ENCODE measurements around the gene STAG1. TPM values are rescaled to one million over a fixed set of nuclear protein-coding genes. Genes with fewer than 3 reads are reported as not detected.

The STAG1 gene
- total and polyA plus RNA-seq, 2 experiments from 2014 or later = 9.0 to 21.9 TPM

GRCh38 chr3:136463170-136463569, 289.0 kb downstream of the STAG1 start:
- Histone ChIP-seq H3K36me3 (ENCODE audit: insufficient read depth) (peaks cover 3% of the 10 kb centered on the region; the same call in 1 of the 2 replicates), H3K79me2 (replicated peaks; ENCODE audit: insufficient read depth) (no peaks in the 10 kb centered on the region), H3K27me3 (ENCODE audit: insufficient read depth) (no peaks in the 10 kb centered on the region), H3F3A (replicated peaks; ENCODE audit: low read depth) (no peaks in the 10 kb centered on the region), H3K27ac (ENCODE audit: low read depth) (no peak overlapping the region), H4K20me1 (replicated peaks; ENCODE audit: insufficient read depth) (no peaks in the 10 kb centered on the region), H3K9me2 (ENCODE audit: insufficient read depth) (no peaks in the 10 kb centered on the region), H2AFZ (no peak overlapping the region), H3K4me3 (no peak overlapping the region), H3K4me1 (ENCODE audit: insufficient read depth) (no peaks in the 10 kb centered on the region), H3K4me2 (no peak overlapping the region)
- Mint-ChIP-seq H3K4me3 (no peak overlapping the region), H3K4me1 (no peaks in the 10 kb centered on the region), H3K27me3 (ENCODE audit: insufficient read depth, low read depth, poor library complexity) (no peaks in the 10 kb centered on the region), H3K36me3 (ENCODE audit: low read depth) (peaks cover 34% of the 10 kb centered on the region; the same call in 2 of the 3 replicates), H3K27ac (no peak overlapping the region), H3K9me3 (peaks cover 8% of the 10 kb centered on the region; the same call in 2 of the 3 replicates)
- ATAC-seq (no peak), DNase-seq (ENCODE audit: low spot score) (no peak)
- TF ChIP-seq NANOG (IDR thresholded peaks at IDR 0.05; ENCODE audit: borderline replicate concordance) = no peak
- no peak for TF ChIP-seq ZNF114 (CRISPR knock-in tag; IDR thresholded peaks at IDR 0.05)
- TF ChIP-seq STAT1 (IDR thresholded peaks at IDR 0.05; ENCODE audit: unreplicated experiment) = no peak
- TF ChIP-seq POLR2AphosphoS5 (IDR thresholded peaks at IDR 0.05; ENCODE audit: low read depth) = no peak
- TF ChIP-seq JUNB (IDR thresholded peaks at IDR 0.05; ENCODE audit: unreplicated experiment) = no peak
- no peak for TF ChIP-seq ZNF462 (CRISPR knock-in tag; IDR thresholded peaks at IDR 0.05)

GRCh38 chr3:136457793-136458192, 294.4 kb downstream of the STAG1 start:
- Mint-ChIP-seq H3K4me3 (no peak overlapping the region), H3K4me1 (no peaks in the 10 kb centered on the region), H3K27me3 (ENCODE audit: insufficient read depth, low read depth, poor library complexity) (peaks cover 2% of the 10 kb centered on the region), H3K9me3 (peaks cover 42% of the 10 kb centered on the region), H3K36me3 (ENCODE audit: low read depth) (peaks cover 60% of the 10 kb centered on the region), H3K27ac (no peak overlapping the region)
- Histone ChIP-seq H2AFZ (no peak overlapping the region), H3K4me2 (no peak overlapping the region), H3K9me2 (ENCODE audit: insufficient read depth) (no peaks in the 10 kb centered on the region), H3K27me3 (ENCODE audit: insufficient read depth) (no peaks in the 10 kb centered on the region), H3K4me3 (no peak overlapping the region), H3K79me2 (replicated peaks; ENCODE audit: insufficient read depth) (no peaks in the 10 kb centered on the region), H3K36me3 (ENCODE audit: insufficient read depth) (peaks cover 15% of the 10 kb centered on the region), H3K4me1 (ENCODE audit: insufficient read depth) (no peaks in the 10 kb centered on the region), H3F3A (replicated peaks; ENCODE audit: low read depth) (no peaks in the 10 kb centered on the region), H4K20me1 (replicated peaks; ENCODE audit: insufficient read depth) (no peaks in the 10 kb centered on the region), H3K27ac (ENCODE audit: low read depth) (no peak overlapping the region)
- no peak for ATAC-seq
- no peak for DNase-seq (ENCODE audit: low spot score)
- TF ChIP-seq EZH2 (IDR thresholded peaks at IDR 0.05; ENCODE audit: low read depth, unreplicated experiment) = no peak
- no peak for TF ChIP-seq ZNF114 (CRISPR knock-in tag; IDR thresholded peaks at IDR 0.05)
- no peak for TF ChIP-seq REST (IDR thresholded peaks at IDR 0.05; ENCODE audit: unreplicated experiment)
- TF ChIP-seq NANOG (IDR thresholded peaks at IDR 0.05; ENCODE audit: borderline replicate concordance) = no peak
- TF ChIP-seq ETS1 (IDR thresholded peaks at IDR 0.05) = no peak
- TF ChIP-seq ZNF331 (CRISPR knock-in tag; IDR thresholded peaks at IDR 0.05; ENCODE audit: low read depth) = no peak
